ENCODE measurements around the gene SPNS1.
"Not testable (repeated sequence)": the region's sequence is repeated elsewhere in the genome, so short reads cannot be mapped to it uniquely, and the experiment has no call there.

The SPNS1 gene

GRCh38 chr16:28958216-28958615, 16.4 kb upstream of the SPNS1 start:
- no peak for DNase-seq

DNA sequence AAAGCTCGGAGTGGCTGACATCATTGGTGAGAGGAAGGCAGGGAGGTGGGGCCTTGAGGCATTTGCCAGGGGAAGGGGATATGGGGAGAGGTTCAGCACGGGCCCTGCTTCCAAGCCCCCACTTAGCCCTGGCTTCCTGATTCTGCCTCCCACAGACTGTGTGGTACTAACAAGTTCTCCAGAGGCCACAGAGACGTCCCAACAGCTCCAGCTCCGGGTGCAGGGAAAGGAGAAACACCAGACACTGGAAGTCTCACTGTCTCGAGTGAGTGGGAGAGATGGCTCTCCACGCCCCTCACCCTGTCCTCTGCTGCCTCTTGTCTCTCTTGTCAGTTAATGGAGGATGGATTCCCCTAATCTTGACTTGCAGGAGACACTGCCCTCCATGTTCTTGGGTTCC, 15.7 kb upstream of the SPNS1 start:
- no peak for DNase-seq

DNA sequence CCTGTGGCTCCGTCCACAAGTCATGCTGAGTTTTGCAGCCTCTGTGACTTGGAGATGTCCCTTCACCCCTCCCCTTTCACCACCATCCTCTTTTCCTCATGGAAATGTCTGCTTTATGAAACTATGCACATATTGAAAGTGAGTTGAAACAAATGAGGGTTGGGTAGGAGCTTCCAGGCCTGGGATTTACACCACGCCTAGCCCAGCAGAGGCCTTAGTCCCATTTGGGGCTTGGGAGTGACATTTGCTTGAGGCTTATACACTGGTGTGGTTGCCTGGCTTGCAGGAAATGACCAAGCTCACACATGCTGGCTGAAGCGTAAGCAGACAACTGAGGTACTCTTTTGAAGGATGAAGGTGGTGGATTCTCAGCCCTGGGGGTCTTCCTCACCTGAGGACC, 10.5 kb upstream of the SPNS1 start:
- DNase-seq, result no peak

GRCh38 chr16:28964496-28964895, 10.1 kb upstream of the SPNS1 start:
- DNase-seq, result no peak

GRCh38 chr16:28967156-28967555, 7.4 kb upstream of the SPNS1 start:
- no peak for DNase-seq

GRCh38 chr16:28969696-28970095, 4.9 kb upstream of the SPNS1 start:
- not testable (repeated sequence) for DNase-seq

- peak; percentile 56 for DNase-seq
Measured at GRCh38 chr16:28974007-28974436, 556 bp upstream of the SPNS1 start.

DNA sequence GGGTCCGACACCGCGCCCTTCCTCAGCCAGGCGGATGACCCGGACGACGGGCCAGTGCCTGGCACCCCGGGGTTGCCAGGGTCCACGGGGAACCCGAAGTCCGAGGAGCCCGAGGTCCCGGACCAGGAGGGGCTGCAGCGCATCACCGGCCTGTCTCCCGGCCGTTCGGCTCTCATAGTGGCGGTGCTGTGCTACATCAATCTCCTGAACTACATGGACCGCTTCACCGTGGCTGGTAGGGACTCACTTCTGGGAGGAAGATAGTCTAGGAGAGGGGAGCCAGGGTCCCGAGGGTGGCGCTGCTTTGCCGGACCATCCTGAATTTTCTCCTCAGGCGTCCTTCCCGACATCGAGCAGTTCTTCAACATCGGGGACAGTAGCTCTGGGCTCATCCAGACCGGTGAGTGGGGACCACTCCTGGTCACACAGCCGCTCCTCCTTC, 601 bp downstream of the SPNS1 start:
- DNase-seq, result no peak

- no peak for DNase-seq
Measured at GRCh38 chr16:28977703-28978662, 3.4 kb downstream of the SPNS1 start.

- DNase-seq, result not testable (repeated sequence)
Measured at GRCh38 chr16:28980330-28980729, 5.8 kb downstream of the SPNS1 start.

DNA sequence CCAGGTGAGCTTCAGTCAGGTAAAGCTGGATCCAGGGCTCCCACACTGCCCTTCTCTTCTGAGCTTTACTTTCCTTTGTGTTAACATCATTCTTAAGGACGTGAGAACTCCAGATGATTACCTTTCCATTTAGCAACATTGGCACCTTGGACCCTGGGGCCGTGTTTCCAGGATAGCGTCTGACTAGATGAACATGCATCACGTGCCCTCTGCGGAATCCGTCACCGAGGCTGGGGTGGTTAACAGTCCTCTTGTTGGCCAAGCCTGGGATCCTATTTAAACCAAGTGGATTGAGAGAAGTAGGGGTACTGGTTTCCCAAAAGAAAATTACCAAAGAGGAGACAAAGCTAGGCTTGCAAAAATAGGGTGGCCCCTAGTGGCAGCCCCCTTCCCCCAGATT, 6.4 kb downstream of the SPNS1 start:
- DNase-seq, result no peak

DNA sequence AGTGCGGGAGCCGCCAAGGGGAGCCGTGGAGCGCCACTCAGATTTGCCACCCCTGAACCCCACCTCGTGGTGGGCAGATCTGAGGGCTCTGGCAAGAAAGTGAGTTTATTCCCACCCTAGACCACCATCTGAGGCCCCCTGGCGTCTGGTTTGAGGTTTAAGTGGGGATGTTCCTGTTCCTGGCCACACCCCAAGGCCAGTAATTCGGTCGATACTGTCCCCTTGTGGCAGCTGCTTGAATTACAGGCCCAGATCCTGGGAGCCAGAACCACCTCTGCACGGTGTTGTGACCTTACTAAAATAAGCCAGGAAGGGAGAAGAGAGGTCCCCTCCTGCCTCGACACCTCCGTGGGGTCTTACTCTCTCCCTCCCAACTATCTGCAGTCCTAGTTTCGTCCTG, 6.9 kb downstream of the SPNS1 start:
- no peak for DNase-seq

GRCh38 chr16:28982418-28982817, 7.8 kb downstream of the SPNS1 start:
- DNase-seq, result no peak

DNA sequence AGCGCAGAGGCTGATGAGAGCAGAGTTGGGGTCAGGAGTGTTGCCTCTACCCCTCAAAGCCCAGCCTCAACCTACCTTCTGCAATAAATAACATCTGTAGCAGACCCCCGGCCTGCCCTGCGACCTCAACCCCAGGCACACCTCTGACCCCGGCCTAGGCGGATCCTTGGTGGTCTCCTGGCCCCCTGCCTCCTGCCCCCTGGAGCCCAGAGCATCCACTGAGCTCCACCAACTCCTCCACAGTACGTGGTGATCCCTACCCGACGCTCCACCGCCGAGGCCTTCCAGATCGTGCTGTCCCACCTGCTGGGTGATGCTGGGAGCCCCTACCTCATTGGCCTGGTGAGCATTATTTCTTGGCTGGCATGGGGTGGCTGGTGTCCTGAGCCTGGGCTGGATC, 8.4 kb downstream of the SPNS1 start:
- DNase-seq, result no peak

- DNase-seq, result no peak
Measured at GRCh38 chr16:28983644-28984043, 9.1 kb downstream of the SPNS1 start.

- DNase-seq, result no peak
Measured at GRCh38 chr16:28984091-28984490, 9.5 kb downstream of the SPNS1 start.

- DNase-seq, result no peak
Measured at GRCh38 chr16:28984619-28985135, 10.1 kb downstream of the SPNS1 start, which contains the start of gene LAT. TSS of gene LAT (plus strand) at chr16:28985052. CDS start at chr16:28985418, 366 bp downstream.

DNA sequence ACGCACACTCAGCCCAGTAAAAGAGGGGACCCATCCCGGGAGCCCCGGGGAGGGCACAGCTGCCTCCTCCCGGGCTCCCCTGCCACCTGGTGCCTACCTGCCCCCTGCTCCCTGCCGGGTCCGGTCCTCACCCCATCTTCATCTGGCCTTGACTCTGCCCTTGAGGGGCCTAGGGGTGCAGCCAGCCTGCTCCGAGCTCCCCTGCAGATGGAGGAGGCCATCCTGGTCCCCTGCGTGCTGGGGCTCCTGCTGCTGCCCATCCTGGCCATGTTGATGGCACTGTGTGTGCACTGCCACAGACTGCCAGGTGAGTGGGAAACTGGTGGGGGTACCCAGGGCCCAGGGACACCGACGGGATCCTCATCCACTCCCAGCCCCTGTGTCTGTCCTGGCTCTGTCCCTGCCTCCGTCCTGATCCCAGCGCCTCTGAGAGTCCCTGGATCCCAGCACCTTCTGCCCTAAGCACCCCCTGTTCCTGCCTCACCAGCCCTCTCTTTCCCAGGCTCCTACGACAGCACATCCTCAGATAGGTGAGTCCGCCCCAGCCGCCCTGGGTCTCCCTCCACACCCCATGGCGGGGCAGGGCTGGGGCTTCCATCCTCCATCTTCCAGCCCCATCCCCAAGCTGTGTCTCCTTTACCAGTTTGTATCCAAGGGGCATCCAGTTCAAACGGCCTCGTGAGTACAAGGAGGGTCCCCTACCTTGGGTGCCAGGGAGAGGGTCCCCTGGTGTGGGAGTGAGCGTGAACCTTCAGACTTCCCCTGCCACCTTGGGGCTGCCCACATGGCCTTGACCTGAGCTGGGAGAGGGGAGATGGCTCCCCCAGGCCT, 10.8 kb downstream of the SPNS1 start:
- DNase-seq, result no peak

- no peak for DNase-seq
Measured at GRCh38 chr16:28986046-28986445, 11.5 kb downstream of the SPNS1 start.

DNA sequence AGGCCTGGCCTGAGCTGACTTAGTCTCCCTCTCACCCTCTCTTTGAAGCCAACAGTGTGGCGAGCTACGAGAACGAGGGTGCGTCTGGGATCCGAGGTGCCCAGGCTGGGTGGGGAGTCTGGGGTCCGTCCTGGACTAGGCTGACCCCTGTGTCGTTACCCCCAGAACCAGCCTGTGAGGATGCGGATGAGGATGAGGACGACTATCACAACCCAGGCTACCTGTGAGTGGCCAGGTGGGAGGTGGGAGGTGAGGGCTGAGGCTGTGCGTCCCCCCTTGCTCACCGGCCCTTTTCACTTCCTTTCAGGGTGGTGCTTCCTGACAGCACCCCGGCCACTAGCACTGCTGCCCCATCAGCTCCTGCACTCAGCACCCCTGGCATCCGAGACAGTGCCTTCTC, 11.9 kb downstream of the SPNS1 start:
- DNase-seq, result no peak

- no peak for DNase-seq
Measured at GRCh38 chr16:28987170-28987853, 12.7 kb downstream of the SPNS1 start.

- no peak for DNase-seq
Measured at GRCh38 chr16:28989363-28989762, 14.8 kb downstream of the SPNS1 start.
